CD4-positive, alpha-beta T cell (primary cell): ENCODE results near the gene MAST4. TPM values are rescaled to one million over a fixed set of nuclear protein-coding genes. Genes with fewer than 3 reads are reported as not detected.

ENCODE experiments used
- ATAC-seq: fragments of 200-7000 bp; cut with Tn5 transposase; one replicate; pipeline ENCODE4 v1.10.0; 2022; ENCODE audit warnings: mild to moderate bottlenecking; ENCODE audit not compliant: poor library complexity
- CTCF ChIA-PET: fragments of 350-600 bp; sonication (Branson Sonifier 250); formaldehyde crosslinking; loops from one replicate; lab custom pipeline; 2021; ENCODE audit warnings: antibody characterized with exemption, inconsistent platforms; lab: Charles Lee
- POLR2A ChIA-PET: fragments of 350-600 bp; sonication (Branson Sonifier 250); formaldehyde crosslinking; loops from one replicate; lab custom pipeline; 2021; ENCODE audit warnings: antibody characterized with exemption, inconsistent platforms; lab: Charles Lee
- DNase-seq, 14 experiments: peaks; one replicate each; pipeline ENCODE4 v3.0.0-alpha.2; 2013 to 2020; ENCODE audit warnings: mixed read lengths in 2 of 14
- H3K27ac ChIP-seq, 2 donors: one replicate each; pipeline versions ENCODE4 v1.5.1 to v1.7.0; 2013; ENCODE audit warnings: low read length in 2 of 2, low read depth in 1 of 2, mild to moderate bottlenecking in 1 of 2
- H3K27me3 ChIP-seq, 2 experiments: 1 replicate in 1 of 2; 2 replicates in 1 of 2; pipeline versions ENCODE4 v1.6.1 to v1.7.0; 2013; ENCODE audit warnings: low read length in 2 of 2, control low read depth in 1 of 2, mild to moderate bottlenecking in 1 of 2, moderate library complexity in 1 of 2; ENCODE audit not compliant: insufficient read depth in 2 of 2, control insufficient read depth in 1 of 2
- H3K36me3 ChIP-seq: one replicate; pipeline ENCODE4 v1.6.1; 2013; ENCODE audit warnings: low read length, control low read depth; ENCODE audit not compliant: insufficient read depth
- H3K4me1 ChIP-seq: one replicate; pipeline ENCODE4 v1.6.1; 2013; ENCODE audit warnings: low read length, control low read depth; ENCODE audit not compliant: insufficient read depth
- H3K4me3 ChIP-seq: one replicate; pipeline ENCODE4 v1.5.1; 2013; ENCODE audit warnings: mild to moderate bottlenecking, low read length, moderate library complexity
- H3K9me3 ChIP-seq, 2 experiments: 1 replicate in 1 of 2; 2 replicates in 1 of 2; pipeline versions ENCODE4 v1.6.1 to v1.7.0; 2013; ENCODE audit warnings: low read length in 2 of 2, mild to moderate bottlenecking in 2 of 2, control low read depth in 1 of 2, moderate library complexity in 1 of 2; ENCODE audit not compliant: control insufficient read depth in 1 of 2, insufficient read depth in 1 of 2
- H3K27ac Mint-ChIP-seq: one replicate; pipeline ENCODE4 v1.8.0; 2020; ENCODE audit warnings: mixed read lengths
- H3K27me3 Mint-ChIP-seq: one replicate; pipeline ENCODE4 v1.8.0; 2021; ENCODE audit warnings: mixed read lengths
- H3K36me3 Mint-ChIP-seq: one replicate; pipeline ENCODE4 v1.8.0; 2021; ENCODE audit warnings: low read depth, mixed read lengths
- H3K4me1 Mint-ChIP-seq: one replicate; pipeline ENCODE4 v1.8.0; 2021; ENCODE audit warnings: low read depth, mixed read lengths
- H3K4me3 Mint-ChIP-seq: one replicate; pipeline ENCODE4 v1.8.0; 2020; ENCODE audit warnings: mild to moderate bottlenecking, mixed read lengths
- H3K9me3 Mint-ChIP-seq: one replicate; pipeline ENCODE4 v1.8.0; 2020; ENCODE audit warnings: mixed read lengths
- intact Hi-C, 2 experiments: fragments of 100-400 bp; cut with DNase I in 1 of 2; cut with micrococcal nuclease in 1 of 2; formaldehyde crosslinking; loops; one replicate each; pipeline versions ENCODE4 v1.15.1 to v1.9.0; 2023 to 2025; cut with DNase I, micrococcal nuclease
- total RNA-seq, 174 experiments: library from RNA in 2 of 174; stranded (reverse) in 2 of 174; gene quantifications; one replicate each; pipeline ENCODE4 v1.2.3 and lab custom pipeline; 2021 to 2026
- TF ChIP-seq, protein P1 (sequence below): fragments of 200-600 bp; IDR thresholded peaks from one replicate; pipeline ENCODE4 v1.8.0; 2022; ENCODE audit warnings: antibody characterized with exemption, mild to moderate bottlenecking

Gene MAST4
- total RNA-seq, 2 experiments from 2014 or later = 21.3 to 21.6 TPM

DNA sequence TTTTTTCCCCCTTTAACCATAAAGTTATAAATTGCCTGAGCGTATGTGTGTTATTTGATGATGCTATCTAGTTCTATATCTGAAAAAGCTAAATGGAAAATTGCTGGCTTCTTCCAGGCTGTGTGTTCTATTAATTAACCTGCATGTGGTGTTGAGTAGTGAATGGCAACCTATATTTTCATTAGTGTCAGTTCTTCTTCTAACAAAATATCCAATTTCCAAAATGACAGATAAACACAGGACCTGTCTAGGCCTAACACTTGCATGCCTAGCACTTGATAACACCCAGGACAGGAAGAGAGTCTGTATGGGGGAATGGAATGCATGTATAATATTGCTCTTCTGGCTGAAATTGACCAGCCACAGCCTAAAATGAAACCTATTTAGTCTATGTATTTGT lies 508.7 kb downstream of the MAST4 start:
- ChIA-PET POLR2A (no interaction called here), CTCF (no interaction called here)
- Histone ChIP-seq H3K36me3 (peaks cover 49% of the 10 kb centered on the region), H3K4me1 (no peaks in the 10 kb centered on the region), H3K4me3 (no peak overlapping the region), H3K9me3 (no peaks in the 10 kb centered on the region), H3K27ac (no peak overlapping the region), H3K27me3 (no peaks in the 10 kb centered on the region)
- H3K9me3 Mint-ChIP-seq = no peaks in the 10 kb centered on the region
- TF ChIP-seq, protein P1, sequence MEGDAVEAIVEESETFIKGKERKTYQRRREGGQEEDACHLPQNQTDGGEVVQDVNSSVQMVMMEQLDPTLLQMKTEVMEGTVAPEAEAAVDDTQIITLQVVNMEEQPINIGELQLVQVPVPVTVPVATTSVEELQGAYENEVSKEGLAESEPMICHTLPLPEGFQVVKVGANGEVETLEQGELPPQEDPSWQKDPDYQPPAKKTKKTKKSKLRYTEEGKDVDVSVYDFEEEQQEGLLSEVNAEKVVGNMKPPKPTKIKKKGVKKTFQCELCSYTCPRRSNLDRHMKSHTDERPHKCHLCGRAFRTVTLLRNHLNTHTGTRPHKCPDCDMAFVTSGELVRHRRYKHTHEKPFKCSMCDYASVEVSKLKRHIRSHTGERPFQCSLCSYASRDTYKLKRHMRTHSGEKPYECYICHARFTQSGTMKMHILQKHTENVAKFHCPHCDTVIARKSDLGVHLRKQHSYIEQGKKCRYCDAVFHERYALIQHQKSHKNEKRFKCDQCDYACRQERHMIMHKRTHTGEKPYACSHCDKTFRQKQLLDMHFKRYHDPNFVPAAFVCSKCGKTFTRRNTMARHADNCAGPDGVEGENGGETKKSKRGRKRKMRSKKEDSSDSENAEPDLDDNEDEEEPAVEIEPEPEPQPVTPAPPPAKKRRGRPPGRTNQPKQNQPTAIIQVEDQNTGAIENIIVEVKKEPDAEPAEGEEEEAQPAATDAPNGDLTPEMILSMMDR = no peak
- no peak overlapping the region for H3K4me3 Mint-ChIP-seq
- ATAC-seq = no peak
- H3K27ac Mint-ChIP-seq = no peak overlapping the region
- no peaks in the 10 kb centered on the region for H3K27me3 Mint-ChIP-seq
- no peak for DNase-seq
- intact Hi-C loops = no loop called here
- no peaks in the 10 kb centered on the region for H3K4me1 Mint-ChIP-seq
- peaks cover 84% of the 10 kb centered on the region for H3K36me3 Mint-ChIP-seq

DNA sequence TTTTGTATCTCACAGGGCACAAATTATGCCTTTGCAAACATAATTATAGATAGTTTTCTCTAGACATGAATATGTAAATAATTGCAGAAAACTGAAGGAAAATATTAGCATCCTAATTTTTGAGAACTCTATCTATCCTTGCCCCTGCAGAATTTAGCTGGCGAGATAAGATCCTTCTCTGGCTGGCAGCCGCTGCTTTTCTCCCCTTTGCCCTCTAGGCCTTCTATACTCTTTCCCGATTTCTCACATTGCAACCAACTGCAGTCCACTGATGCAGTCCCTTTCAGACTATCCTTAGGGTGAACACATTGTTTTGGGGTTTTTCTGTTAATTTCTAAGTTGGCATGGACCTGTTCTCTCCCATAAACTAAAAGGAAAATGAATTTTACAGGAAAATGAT lies 509.1 kb downstream of the MAST4 start:
- no peaks in the 10 kb centered on the region for H3K27me3 ChIP-seq
- no peak overlapping the region for H3K4me3 ChIP-seq
- Mint-ChIP-seq H3K27ac (no peak overlapping the region), H3K9me3 (no peaks in the 10 kb centered on the region), H3K4me1 (no peaks in the 10 kb centered on the region), H3K4me3 (no peak overlapping the region), H3K36me3 (peaks cover 84% of the 10 kb centered on the region), H3K27me3 (no peaks in the 10 kb centered on the region)
- ChIA-PET CTCF (no interaction called here), POLR2A (no interaction called here)
- intact Hi-C loops = no loop called here
- no peak for DNase-seq
- no peaks in the 10 kb centered on the region for H3K4me1 ChIP-seq
- ATAC-seq = no peak
- H3K36me3 ChIP-seq = peaks cover 53% of the 10 kb centered on the region
- no peaks in the 10 kb centered on the region for H3K9me3 ChIP-seq
- TF ChIP-seq, protein P1 = no peak
- no peak overlapping the region for H3K27ac ChIP-seq

DNA sequence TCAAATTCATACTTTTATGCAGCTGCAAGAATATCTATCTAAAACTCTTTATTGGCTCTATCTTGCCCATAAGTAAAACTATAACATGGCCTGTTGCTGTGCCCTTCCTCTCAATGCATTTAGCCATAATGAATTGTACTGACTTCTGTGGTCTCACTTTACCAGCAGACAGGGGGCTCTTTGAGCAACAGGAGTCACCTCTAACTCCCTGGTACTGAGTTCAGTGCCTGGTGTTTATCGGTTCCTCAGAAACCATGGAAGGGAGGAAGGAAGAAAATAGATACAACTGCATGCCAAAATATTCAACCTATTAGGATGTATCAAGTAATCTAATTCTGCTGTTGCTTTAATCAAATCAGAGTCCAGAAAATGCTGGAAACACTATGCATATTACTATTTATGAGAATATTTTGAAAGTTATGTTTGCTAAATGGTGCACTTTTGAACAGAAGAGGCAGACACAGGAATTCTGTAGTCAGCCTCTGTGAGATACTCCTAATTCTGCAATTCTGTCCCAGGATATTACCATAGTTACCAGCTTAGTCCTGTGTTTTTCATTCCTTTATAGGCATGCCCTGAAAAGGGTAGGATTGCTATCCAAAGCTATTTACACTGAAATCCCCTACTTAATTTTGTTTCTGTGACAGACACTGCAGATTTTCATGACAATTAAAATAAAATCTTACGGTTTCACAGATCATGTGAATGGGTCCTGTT lies 510.6 kb downstream of the MAST4 start:
- intact Hi-C loops = no loop called here
- peaks cover 85% of the 10 kb centered on the region for H3K36me3 Mint-ChIP-seq

More for the DNA sequence above, 510.6 kb downstream of the MAST4 start:
- ChIA-PET CTCF (no interaction called here), POLR2A (no interaction called here)
- no peak for ATAC-seq
- no peaks in the 10 kb centered on the region for H3K27me3 ChIP-seq
- no peaks in the 10 kb centered on the region for H3K4me1 ChIP-seq
- Mint-ChIP-seq H3K4me3 (no peak overlapping the region), H3K27me3 (no peaks in the 10 kb centered on the region), H3K4me1 (no peaks in the 10 kb centered on the region), H3K9me3 (no peaks in the 10 kb centered on the region), H3K27ac (no peak overlapping the region)
- DNase-seq = no peak
- TF ChIP-seq, protein P1 = no peak
- H3K9me3 ChIP-seq = no peaks in the 10 kb centered on the region
- H3K27ac ChIP-seq = no peak overlapping the region
- peaks cover 47% of the 10 kb centered on the region for H3K36me3 ChIP-seq
- H3K4me3 ChIP-seq = no peak overlapping the region
